HCT116 (cell line): Measurements from ENCODE around the gene GSTA4. TPM values are rescaled to one million over a fixed set of nuclear protein-coding genes. Genes with fewer than 3 reads are reported as not detected.

Experiments used
- ATAC-seq: fragments of 200-7000 bp; cut with Tn5 transposase; 2 replicates; pipeline ENCODE4 v1.9.1; 2020; ENCODE audit warnings: mild to moderate bottlenecking, moderate library complexity
- BruUV-seq: library from RNA; stranded (reverse); fragments of 400-500 nt; replicated peaks from 2 replicates; lab custom pipeline; 2021; lab: Mats Ljungman, UMichigan
- CTCF ChIA-PET: fragments of 300-600 bp; sonication (Branson Sonifier 250); formaldehyde crosslinking; loops from one replicate; lab custom pipeline; 2021; ENCODE audit warnings: antibody characterized with exemption; lab: Charles Lee
- POLR2A ChIA-PET: fragments of 300-600, 350-600 bp; sonication (Branson Sonifier 250); formaldehyde crosslinking; loops from one replicate; lab custom pipeline; 2021; ENCODE audit warnings: antibody characterized with exemption; lab: Charles Lee
- RAD21 ChIA-PET, 2 experiments: fragments of 300-600 bp; sonication (Branson Sonifier 250); formaldehyde crosslinking; loops; one replicate each; lab custom pipeline; 2023; ENCODE audit warnings: low total read pairs in 2 of 2; ENCODE audit not compliant: uncharacterized antibody in 2 of 2, unreplicated experiment in 2 of 2, low non-redundant PET in 1 of 2; lab: Charles Lee
- DNase-seq: peaks from one replicate; pipeline ENCODE4 v3.0.0-alpha.2; 2010; ENCODE audit warnings: low read depth, low spot score
- H2AFZ ChIP-seq: fragments of 200-600 bp; shearing (Covaris generic), sonication (generic); 2 replicates; pipeline ENCODE4 v1.6.1; 2017; ENCODE audit warnings: low read depth, mixed run types, mixed read lengths, antibody characterized with exemption, low read length; ENCODE audit not compliant: poor library complexity, severe bottlenecking
- H3K27ac ChIP-seq: 2 replicates; pipeline ENCODE4 v1.5.1; 2012; ENCODE audit warnings: low read depth, low read length
- H3K27me3 ChIP-seq: fragments of 200-600 bp; sonication (generic); 2 replicates; pipeline ENCODE4 v1.6.1; 2016; ENCODE audit warnings: mixed run types, low read length, mixed read lengths; ENCODE audit not compliant: insufficient read depth
- H3K36me3 ChIP-seq, 2 experiments: fragments of 200-500 bp in 1 of 2; fragments of 200-600 bp in 1 of 2; sonication (Bioruptor generic) in 1 of 2; sonication (generic) in 1 of 2; 2 replicates each; pipeline versions ENCODE4 v1.5.1 to v1.6.1; 2014 to 2016; ENCODE audit warnings: low read length in 2 of 2, inconsistent platforms in 1 of 2, mixed read lengths in 1 of 2, mixed run types in 1 of 2; ENCODE audit not compliant: insufficient read depth in 2 of 2, control insufficient read depth in 1 of 2
- H3K4me1 ChIP-seq, 2 experiments: fragments of 200-600 bp in 1 of 2; sonication (generic) in 1 of 2; 2 replicates each; pipeline versions ENCODE4 v1.5.1 to v1.6.1; 2012 to 2017; ENCODE audit warnings: low read length in 2 of 2, inconsistent platforms in 1 of 2, mild to moderate bottlenecking in 1 of 2, mixed read lengths in 1 of 2, mixed run types in 1 of 2, moderate library complexity in 1 of 2; ENCODE audit not compliant: insufficient read depth in 2 of 2, control insufficient read depth in 1 of 2
- H3K4me2 ChIP-seq: fragments of 200-600 bp; sonication (generic); 2 replicates; pipeline ENCODE4 v1.6.1; 2017; ENCODE audit warnings: mixed run types, low read length, mixed read lengths
- H3K4me3 ChIP-seq, 2 experiments: fragments of 200-600 bp in 1 of 2; sonication (generic) in 1 of 2; replicated peaks in 1 of 2; 2 replicates each; pipeline ENCODE4 v1.5.1; 2011 to 2016; ENCODE audit warnings: low read length in 2 of 2, control low read depth in 1 of 2, low read depth in 1 of 2, mild to moderate bottlenecking in 1 of 2, mixed read lengths in 1 of 2, mixed run types in 1 of 2
- H3K79me2 ChIP-seq: fragments of 200-600 bp; sonication (generic); 2 replicates; pipeline ENCODE4 v1.6.1; 2017; ENCODE audit warnings: mild to moderate bottlenecking, mixed run types, low read length, moderate library complexity, mixed read lengths; ENCODE audit not compliant: insufficient read depth
- H3K9ac ChIP-seq: fragments of 200-600 bp; sonication (generic); 2 replicates; pipeline ENCODE4 v1.6.1; 2016; ENCODE audit warnings: low read length, mixed read lengths
- H3K9me2 ChIP-seq: fragments of 200-600 bp; sonication (generic), shearing (Covaris generic); 2 replicates; pipeline ENCODE4 v1.6.1; 2017; ENCODE audit warnings: mixed run types, mild to moderate bottlenecking, moderate library complexity; ENCODE audit not compliant: insufficient read depth
- H3K9me3 ChIP-seq, 2 experiments: fragments of 200-500 bp in 1 of 2; fragments of 200-600 bp in 1 of 2; sonication (Bioruptor generic) in 1 of 2; sonication (generic) in 1 of 2; 2 replicates each; pipeline ENCODE4 v1.6.1; 2014 to 2017; ENCODE audit warnings: low read length in 2 of 2, mixed read lengths in 2 of 2, inconsistent platforms in 1 of 2, low read depth in 1 of 2, mild to moderate bottlenecking in 1 of 2, mixed run types in 1 of 2, moderate library complexity in 1 of 2; ENCODE audit not compliant: control insufficient read depth in 1 of 2, insufficient read depth in 1 of 2
- H4K20me1 ChIP-seq: fragments of 200-600 bp; sonication (generic), shearing (Covaris generic); 2 replicates; pipeline ENCODE4 v1.6.1; 2017; ENCODE audit warnings: mixed run types, mild to moderate bottlenecking, moderate library complexity; ENCODE audit not compliant: insufficient read depth
- EGR1 ChIP-seq: IDR thresholded peaks from 2 replicates; pipeline ENCODE4 v1.6.1; 2012; ENCODE audit warnings: low read depth
- ELF1 ChIP-seq: IDR thresholded peaks from 2 replicates; pipeline ENCODE4 v1.6.1; 2012; ENCODE audit warnings: low read depth, borderline replicate concordance
- EZH2phosphoT487 ChIP-seq: fragments of 200-600 bp; IDR thresholded peaks from 2 replicates; pipeline ENCODE4 v1.6.1; 2018; ENCODE audit warnings: antibody characterized with exemption, borderline replicate concordance
- JUND ChIP-seq: IDR thresholded peaks from 2 replicates; pipeline ENCODE4 v1.6.1; 2012
- REST ChIP-seq: IDR thresholded peaks from 2 replicates; pipeline ENCODE4 v1.6.1; 2012; ENCODE audit warnings: low read depth
- SP1 ChIP-seq: IDR thresholded peaks from 2 replicates; pipeline ENCODE4 v1.6.1; 2012; ENCODE audit warnings: low read depth
- SRF ChIP-seq: IDR thresholded peaks from 2 replicates; pipeline ENCODE4 v1.6.1; 2012; ENCODE audit warnings: low read depth
- ZFX ChIP-seq: fragments of 450-650 bp; IDR thresholded peaks from 2 replicates; pipeline ENCODE4 v1.6.1; 2017
- ZNF274 ChIP-seq: fragments of 200-500 bp; sonication (Bioruptor generic); IDR thresholded peaks from 2 replicates; pipeline ENCODE4 v1.6.1; 2014; ENCODE audit warnings: mild to moderate bottlenecking, low read depth, low read length, inconsistent platforms
- intact Hi-C: fragments of 100-400 bp; cut with micrococcal nuclease; formaldehyde crosslinking; loops from 2 replicates; pipeline ENCODE4 v1.10.0; 2022
- total RNA-seq: library from RNA; stranded (reverse); gene quantifications from one replicate; pipeline ENCODE4 v1.2.1, GENCODE V29; 2021; ENCODE audit not compliant: unreplicated experiment

The GSTA4 gene
- total RNA-seq, 1 experiment from 2014 or later = 2.2 TPM

- Histone ChIP-seq H4K20me1 (no peaks in the 10 kb centered on the region), H3K79me2 (no peaks in the 10 kb centered on the region), H3K4me2 (no peak overlapping the region), H3K9me2 (no peaks in the 10 kb centered on the region), H2AFZ (no peak overlapping the region), H3K9me3 (no peaks in the 10 kb centered on the region), H3K9ac (no peak overlapping the region), H3K4me3 (no peak overlapping the region), H3K27ac (no peak overlapping the region), H3K4me1 (peaks cover under 1 to 4% of the 10 kb centered on the region in 2 experiments; a peak in 2 of 4 replicates), H3K36me3 (no peaks in the 10 kb centered on the region), H3K27me3 (no peaks in the 10 kb centered on the region)
- no peak for TF ChIP-seq SP1
- TF ChIP-seq EGR1 = no peak
- no peak for TF ChIP-seq ZNF274
- no peak for TF ChIP-seq JUND
- no peak for TF ChIP-seq EZH2phosphoT487
- no peak for TF ChIP-seq SRF
- TF ChIP-seq ZFX = no peak
- TF ChIP-seq ELF1 = no peak
- intact Hi-C loops = no loop called here
- ChIA-PET CTCF (no interaction called here), POLR2A (no interaction called here), RAD21 (no interaction called here)
- DNase-seq (no peak), ATAC-seq (no peak)
- no TSS peak for BruUV-seq
These were observed 9.9 kb downstream of the GSTA4 start for GRCh38 chr6:52985228-52985627.

- Histone ChIP-seq H3K27ac (no peak overlapping the region), H3K4me2 (no peak overlapping the region), H3K36me3 (no peaks in the 10 kb centered on the region), H3K4me3 (no peak overlapping the region), H3K79me2 (no peaks in the 10 kb centered on the region), H2AFZ (no peak overlapping the region), H3K27me3 (no peaks in the 10 kb centered on the region), H3K9me2 (no peaks in the 10 kb centered on the region), H3K9ac (no peak overlapping the region), H4K20me1 (no peaks in the 10 kb centered on the region), H3K9me3 (no peaks in the 10 kb centered on the region), H3K4me1 (no peaks in the 10 kb centered on the region)
- DNase-seq = no peak
- ChIA-PET POLR2A (no interaction called here), RAD21 (no interaction called here), CTCF (no interaction called here)
- no TSS peak for BruUV-seq
- intact Hi-C loops = no loop called here
- no peak for TF ChIP-seq EGR1
- no peak for TF ChIP-seq EZH2phosphoT487
- TF ChIP-seq REST = no peak
- ATAC-seq = no peak
These were observed 10.8 kb downstream of the GSTA4 start for GRCh38 chr6:52984247-52984646.
